Keratinocyte (primary cell): ENCODE measurements around the gene TMPRSS6.

ENCODE experiments used
- EZH2 ChIP-seq: IDR thresholded peaks from one replicate; pipeline ENCODE4 v1.6.1; 2012; ENCODE audit warnings: inconsistent platforms, mild to moderate bottlenecking, low read length, moderate library complexity
- TF ChIP-seq, protein P1 (sequence below), 3 experiments: IDR thresholded peaks in 1 of 3; conservative IDR thresholded peaks in 1 of 3; optimal IDR thresholded peaks in 1 of 3; 2 replicates in 2 of 3; 3 replicates in 1 of 3; pipeline versions ENCODE3 to v1.5.1; 2011; ENCODE audit warnings: low read length in 3 of 3, mild to moderate bottlenecking in 3 of 3, moderate library complexity in 2 of 3, control low read depth in 1 of 3, inconsistent platforms in 1 of 3; ENCODE audit not compliant: insufficient read depth in 2 of 3; ENCODE audit errors: extremely low read depth in 1 of 3

- TF ChIP-seq, protein P1, sequence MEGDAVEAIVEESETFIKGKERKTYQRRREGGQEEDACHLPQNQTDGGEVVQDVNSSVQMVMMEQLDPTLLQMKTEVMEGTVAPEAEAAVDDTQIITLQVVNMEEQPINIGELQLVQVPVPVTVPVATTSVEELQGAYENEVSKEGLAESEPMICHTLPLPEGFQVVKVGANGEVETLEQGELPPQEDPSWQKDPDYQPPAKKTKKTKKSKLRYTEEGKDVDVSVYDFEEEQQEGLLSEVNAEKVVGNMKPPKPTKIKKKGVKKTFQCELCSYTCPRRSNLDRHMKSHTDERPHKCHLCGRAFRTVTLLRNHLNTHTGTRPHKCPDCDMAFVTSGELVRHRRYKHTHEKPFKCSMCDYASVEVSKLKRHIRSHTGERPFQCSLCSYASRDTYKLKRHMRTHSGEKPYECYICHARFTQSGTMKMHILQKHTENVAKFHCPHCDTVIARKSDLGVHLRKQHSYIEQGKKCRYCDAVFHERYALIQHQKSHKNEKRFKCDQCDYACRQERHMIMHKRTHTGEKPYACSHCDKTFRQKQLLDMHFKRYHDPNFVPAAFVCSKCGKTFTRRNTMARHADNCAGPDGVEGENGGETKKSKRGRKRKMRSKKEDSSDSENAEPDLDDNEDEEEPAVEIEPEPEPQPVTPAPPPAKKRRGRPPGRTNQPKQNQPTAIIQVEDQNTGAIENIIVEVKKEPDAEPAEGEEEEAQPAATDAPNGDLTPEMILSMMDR (optimal IDR thresholded peaks at IDR 0.05 in 1 of 3, IDR thresholded peaks at IDR 0.05 in 1 of 3, conservative IDR thresholded peaks at IDR 0.05 in 1 of 3; ENCODE audit: extremely low read depth in 1 of 3, insufficient read depth in 2 of 3, low read length in 3 of 3) = no peak
- no peak for TF ChIP-seq EZH2
Measured at GRCh38 chr22:37156686-37157435, 47.3 kb upstream of the TMPRSS6 start.
